Sigmoid colon (tissue), 4 donors: ENCODE measurements around the gene USP22.

Experiments
- POLR2A ChIP-seq, 2 donors: fragments of 450-650 bp; IDR thresholded peaks; one replicate each; pipeline ENCODE4 v1.6.1; 2016; ENCODE audit warnings: antibody characterized with exemption in 2 of 2, mild to moderate bottlenecking in 2 of 2, moderate library complexity in 2 of 2
- POLR2AphosphoS5 ChIP-seq, 4 donors: sonication (generic); formaldehyde crosslinking; IDR thresholded peaks; one replicate each; pipeline ENCODE4 v1.6.1; 2017; ENCODE audit warnings: antibody characterized with exemption in 4 of 4
- TF ChIP-seq, protein P1 (sequence below), 4 experiments: fragments of 450-650 bp in 3 of 4; fragments of 200-600 bp in 1 of 4; IDR thresholded peaks; one replicate each; pipeline ENCODE4 v1.5.1; 2016 to 2019; ENCODE audit warnings: antibody characterized with exemption in 4 of 4, mild to moderate bottlenecking in 3 of 4, moderate library complexity in 2 of 4

DNA sequence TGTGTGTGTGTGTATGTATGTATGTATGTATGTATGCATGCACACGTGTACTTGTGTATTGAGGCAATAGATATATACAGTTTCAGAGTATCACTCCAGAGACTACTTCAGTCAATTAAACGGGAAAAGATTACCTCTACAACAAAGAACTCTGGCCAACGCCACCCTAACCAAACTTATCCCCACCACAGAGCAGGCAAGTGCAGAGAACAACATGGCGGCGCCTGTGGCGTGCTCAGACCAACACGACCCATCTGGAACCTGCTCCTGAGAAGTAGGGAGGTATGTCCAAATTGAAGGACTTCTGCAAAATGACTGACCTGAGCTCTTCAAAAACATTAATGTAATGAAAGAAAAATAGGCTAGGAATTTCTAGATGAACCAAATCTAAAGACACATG lies 12.4 kb downstream of the USP22 start:
- TF ChIP-seq, protein P1, sequence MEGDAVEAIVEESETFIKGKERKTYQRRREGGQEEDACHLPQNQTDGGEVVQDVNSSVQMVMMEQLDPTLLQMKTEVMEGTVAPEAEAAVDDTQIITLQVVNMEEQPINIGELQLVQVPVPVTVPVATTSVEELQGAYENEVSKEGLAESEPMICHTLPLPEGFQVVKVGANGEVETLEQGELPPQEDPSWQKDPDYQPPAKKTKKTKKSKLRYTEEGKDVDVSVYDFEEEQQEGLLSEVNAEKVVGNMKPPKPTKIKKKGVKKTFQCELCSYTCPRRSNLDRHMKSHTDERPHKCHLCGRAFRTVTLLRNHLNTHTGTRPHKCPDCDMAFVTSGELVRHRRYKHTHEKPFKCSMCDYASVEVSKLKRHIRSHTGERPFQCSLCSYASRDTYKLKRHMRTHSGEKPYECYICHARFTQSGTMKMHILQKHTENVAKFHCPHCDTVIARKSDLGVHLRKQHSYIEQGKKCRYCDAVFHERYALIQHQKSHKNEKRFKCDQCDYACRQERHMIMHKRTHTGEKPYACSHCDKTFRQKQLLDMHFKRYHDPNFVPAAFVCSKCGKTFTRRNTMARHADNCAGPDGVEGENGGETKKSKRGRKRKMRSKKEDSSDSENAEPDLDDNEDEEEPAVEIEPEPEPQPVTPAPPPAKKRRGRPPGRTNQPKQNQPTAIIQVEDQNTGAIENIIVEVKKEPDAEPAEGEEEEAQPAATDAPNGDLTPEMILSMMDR (IDR thresholded peaks at IDR 0.05), result no peak
- no peak for TF ChIP-seq POLR2AphosphoS5 (IDR thresholded peaks at IDR 0.05)
- TF ChIP-seq POLR2A (IDR thresholded peaks at IDR 0.05), result no peak
